ENCODE data around the gene MAPK13.

DNA sequence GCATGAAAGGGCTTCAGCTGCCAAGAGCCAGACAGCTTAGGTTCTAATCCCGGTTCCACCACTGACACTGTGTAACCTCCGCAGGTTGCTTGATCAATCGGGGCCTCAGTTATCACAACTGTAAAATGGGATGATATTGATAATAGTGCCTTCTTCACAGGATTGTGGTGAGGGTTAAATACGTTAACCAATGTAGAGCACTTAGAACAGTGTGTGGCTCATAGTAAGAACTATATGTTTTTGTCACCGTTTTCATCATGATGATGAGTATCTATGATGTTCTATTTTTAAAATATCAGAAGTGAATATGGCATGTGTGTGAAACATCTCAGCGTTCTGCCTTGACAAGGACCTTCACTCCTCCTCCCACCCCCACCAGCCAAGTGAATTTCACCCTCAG, 10.3 kb upstream of the MAPK13 start:
- TF ChIP-seq RAD21 (IDR thresholded peaks at IDR 0.05) (no peak), TAF1 (conservative IDR thresholded peaks at IDR 0.05) (no peak), HNF4G (IDR thresholded peaks at IDR 0.05) (no peak)
- TF ChIP-seq, protein P1, sequence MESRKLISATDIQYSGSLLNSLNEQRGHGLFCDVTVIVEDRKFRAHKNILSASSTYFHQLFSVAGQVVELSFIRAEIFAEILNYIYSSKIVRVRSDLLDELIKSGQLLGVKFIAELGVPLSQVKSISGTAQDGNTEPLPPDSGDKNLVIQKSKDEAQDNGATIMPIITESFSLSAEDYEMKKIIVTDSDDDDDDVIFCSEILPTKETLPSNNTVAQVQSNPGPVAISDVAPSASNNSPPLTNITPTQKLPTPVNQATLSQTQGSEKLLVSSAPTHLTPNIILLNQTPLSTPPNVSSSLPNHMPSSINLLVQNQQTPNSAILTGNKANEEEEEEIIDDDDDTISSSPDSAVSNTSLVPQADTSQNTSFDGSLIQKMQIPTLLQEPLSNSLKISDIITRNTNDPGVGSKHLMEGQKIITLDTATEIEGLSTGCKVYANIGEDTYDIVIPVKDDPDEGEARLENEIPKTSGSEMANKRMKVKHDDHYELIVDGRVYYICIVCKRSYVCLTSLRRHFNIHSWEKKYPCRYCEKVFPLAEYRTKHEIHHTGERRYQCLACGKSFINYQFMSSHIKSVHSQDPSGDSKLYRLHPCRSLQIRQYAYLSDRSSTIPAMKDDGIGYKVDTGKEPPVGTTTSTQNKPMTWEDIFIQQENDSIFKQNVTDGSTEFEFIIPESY (IDR thresholded peaks at IDR 0.05), result no peak
- TF ChIP-seq, protein P2, sequence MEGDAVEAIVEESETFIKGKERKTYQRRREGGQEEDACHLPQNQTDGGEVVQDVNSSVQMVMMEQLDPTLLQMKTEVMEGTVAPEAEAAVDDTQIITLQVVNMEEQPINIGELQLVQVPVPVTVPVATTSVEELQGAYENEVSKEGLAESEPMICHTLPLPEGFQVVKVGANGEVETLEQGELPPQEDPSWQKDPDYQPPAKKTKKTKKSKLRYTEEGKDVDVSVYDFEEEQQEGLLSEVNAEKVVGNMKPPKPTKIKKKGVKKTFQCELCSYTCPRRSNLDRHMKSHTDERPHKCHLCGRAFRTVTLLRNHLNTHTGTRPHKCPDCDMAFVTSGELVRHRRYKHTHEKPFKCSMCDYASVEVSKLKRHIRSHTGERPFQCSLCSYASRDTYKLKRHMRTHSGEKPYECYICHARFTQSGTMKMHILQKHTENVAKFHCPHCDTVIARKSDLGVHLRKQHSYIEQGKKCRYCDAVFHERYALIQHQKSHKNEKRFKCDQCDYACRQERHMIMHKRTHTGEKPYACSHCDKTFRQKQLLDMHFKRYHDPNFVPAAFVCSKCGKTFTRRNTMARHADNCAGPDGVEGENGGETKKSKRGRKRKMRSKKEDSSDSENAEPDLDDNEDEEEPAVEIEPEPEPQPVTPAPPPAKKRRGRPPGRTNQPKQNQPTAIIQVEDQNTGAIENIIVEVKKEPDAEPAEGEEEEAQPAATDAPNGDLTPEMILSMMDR (IDR thresholded peaks at IDR 0.05; ENCODE audit: low read depth, low read length, missing input control), result no peak
- TF ChIP-seq, protein P3, sequence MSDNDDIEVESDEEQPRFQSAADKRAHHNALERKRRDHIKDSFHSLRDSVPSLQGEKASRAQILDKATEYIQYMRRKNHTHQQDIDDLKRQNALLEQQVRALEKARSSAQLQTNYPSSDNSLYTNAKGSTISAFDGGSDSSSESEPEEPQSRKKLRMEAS (IDR thresholded peaks at IDR 0.05), result no peak
- TF ChIP-seq, protein P4, sequence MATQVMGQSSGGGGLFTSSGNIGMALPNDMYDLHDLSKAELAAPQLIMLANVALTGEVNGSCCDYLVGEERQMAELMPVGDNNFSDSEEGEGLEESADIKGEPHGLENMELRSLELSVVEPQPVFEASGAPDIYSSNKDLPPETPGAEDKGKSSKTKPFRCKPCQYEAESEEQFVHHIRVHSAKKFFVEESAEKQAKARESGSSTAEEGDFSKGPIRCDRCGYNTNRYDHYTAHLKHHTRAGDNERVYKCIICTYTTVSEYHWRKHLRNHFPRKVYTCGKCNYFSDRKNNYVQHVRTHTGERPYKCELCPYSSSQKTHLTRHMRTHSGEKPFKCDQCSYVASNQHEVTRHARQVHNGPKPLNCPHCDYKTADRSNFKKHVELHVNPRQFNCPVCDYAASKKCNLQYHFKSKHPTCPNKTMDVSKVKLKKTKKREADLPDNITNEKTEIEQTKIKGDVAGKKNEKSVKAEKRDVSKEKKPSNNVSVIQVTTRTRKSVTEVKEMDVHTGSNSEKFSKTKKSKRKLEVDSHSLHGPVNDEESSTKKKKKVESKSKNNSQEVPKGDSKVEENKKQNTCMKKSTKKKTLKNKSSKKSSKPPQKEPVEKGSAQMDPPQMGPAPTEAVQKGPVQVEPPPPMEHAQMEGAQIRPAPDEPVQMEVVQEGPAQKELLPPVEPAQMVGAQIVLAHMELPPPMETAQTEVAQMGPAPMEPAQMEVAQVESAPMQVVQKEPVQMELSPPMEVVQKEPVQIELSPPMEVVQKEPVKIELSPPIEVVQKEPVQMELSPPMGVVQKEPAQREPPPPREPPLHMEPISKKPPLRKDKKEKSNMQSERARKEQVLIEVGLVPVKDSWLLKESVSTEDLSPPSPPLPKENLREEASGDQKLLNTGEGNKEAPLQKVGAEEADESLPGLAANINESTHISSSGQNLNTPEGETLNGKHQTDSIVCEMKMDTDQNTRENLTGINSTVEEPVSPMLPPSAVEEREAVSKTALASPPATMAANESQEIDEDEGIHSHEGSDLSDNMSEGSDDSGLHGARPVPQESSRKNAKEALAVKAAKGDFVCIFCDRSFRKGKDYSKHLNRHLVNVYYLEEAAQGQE (IDR thresholded peaks at IDR 0.05), result no peak

All from liver (tissue), 3 donors.